Karpas-422 (cell line): ENCODE measurements around the gene MYBPHL. TPM values are rescaled to one million over a fixed set of nuclear protein-coding genes. Genes with fewer than 3 reads are reported as not detected.

Experiments
- DNase-seq: peaks from one replicate; pipeline ENCODE4 v3.0.0-alpha.2; 2015
- H2AFZ ChIP-seq: fragments of 200-600 bp; sonication (generic); 2 replicates; pipeline ENCODE4 v1.6.1; 2014; ENCODE audit warnings: antibody characterized with exemption, low read length, mixed read lengths
- H3K27ac ChIP-seq: fragments of 200-600 bp; sonication (generic); 2 replicates; pipeline ENCODE4 v1.5.1; 2014; ENCODE audit warnings: mild to moderate bottlenecking, low read length, moderate library complexity
- H3K27me3 ChIP-seq: fragments of 200-600 bp; sonication (generic); 2 replicates; pipeline ENCODE4 v1.6.1; 2014; ENCODE audit warnings: low read length, mixed read lengths
- H3K36me3 ChIP-seq: fragments of 200-600 bp; sonication (generic); 2 replicates; pipeline ENCODE4 v1.6.1; 2014; ENCODE audit warnings: low read length, mixed read lengths; ENCODE audit not compliant: insufficient read depth
- H3K4me1 ChIP-seq: fragments of 200-600 bp; sonication (generic); 2 replicates; pipeline ENCODE4 v1.6.1; 2014; ENCODE audit warnings: mild to moderate bottlenecking, low read length, mixed read lengths
- H3K4me2 ChIP-seq: fragments of 200-600 bp; sonication (generic); 2 replicates; pipeline ENCODE4 v1.6.1; 2014; ENCODE audit warnings: low read length, low read depth, mild to moderate bottlenecking; ENCODE audit not compliant: poor library complexity, severe bottlenecking
- H3K4me3 ChIP-seq: fragments of 200-600 bp; sonication (generic); 2 replicates; pipeline ENCODE4 v1.5.1; 2014; ENCODE audit warnings: mild to moderate bottlenecking, antibody characterized with exemption, low read length, mixed read lengths
- H3K79me2 ChIP-seq: fragments of 200-600 bp; sonication (generic); 2 replicates; pipeline ENCODE4 v1.6.1; 2014; ENCODE audit warnings: mild to moderate bottlenecking, low read length, mixed read lengths
- H3K9ac ChIP-seq: fragments of 200-600 bp; sonication (generic); 2 replicates; pipeline ENCODE4 v1.6.0; 2014; ENCODE audit warnings: low read length
- H3K9me2 ChIP-seq: fragments of 200-600 bp; sonication (generic), shearing (Covaris generic); replicated peaks from 2 replicates; pipeline ENCODE4 v1.6.0; 2014; ENCODE audit warnings: mild to moderate bottlenecking, low read length, moderate library complexity; ENCODE audit not compliant: insufficient read depth
- H3K9me3 ChIP-seq: fragments of 300-700, 200-600 bp; sonication (generic); 2 replicates; pipeline ENCODE4 v1.6.1; 2014; ENCODE audit warnings: low read length, mixed read lengths
- H4K20me1 ChIP-seq: fragments of 200-600 bp; sonication (generic); 2 replicates; pipeline ENCODE4 v1.6.1; 2014; ENCODE audit warnings: mild to moderate bottlenecking, antibody characterized with exemption, low read length, low read depth; ENCODE audit not compliant: insufficient read depth
- total RNA-seq: library from RNA; depleted of rRNA; stranded (reverse); fragments of >200 nt; shearing (Covaris generic); gene quantifications from 2 replicates; pipeline ENCODE4 v1.2.3, GENCODE V29; 2014; ENCODE audit warnings: low replicate concordance

The MYBPHL gene
- total RNA-seq, 1 experiment from 2014 or later, result 4.3 TPM

GRCh38 chr1:109261006-109261405 is 45.8 kb downstream of the MYBPHL start:
- Histone ChIP-seq H3K4me3 (no peak overlapping the region), H3K9me3 (no peaks in the 10 kb centered on the region), H3K27ac (no peak overlapping the region), H3K27me3 (no peaks in the 10 kb centered on the region), H2AFZ (no peak overlapping the region), H3K79me2 (no peaks in the 10 kb centered on the region), H3K36me3 (no peaks in the 10 kb centered on the region), H3K4me2 (no peak overlapping the region), H3K4me1 (no peaks in the 10 kb centered on the region), H3K9me2 (no peaks in the 10 kb centered on the region), H3K9ac (no peak overlapping the region), H4K20me1 (no peaks in the 10 kb centered on the region; the same call in 1 of the 2 replicates)
- DNase-seq, result no peak

- Histone ChIP-seq H3K27ac (no peak overlapping the region), H3K4me2 (no peak overlapping the region), H3K9me2 (no peaks in the 10 kb centered on the region), H3K79me2 (no peaks in the 10 kb centered on the region), H3K27me3 (no peaks in the 10 kb centered on the region), H3K9ac (no peak overlapping the region), H3K36me3 (no peaks in the 10 kb centered on the region), H3K4me1 (no peaks in the 10 kb centered on the region), H2AFZ (no peak overlapping the region), H3K4me3 (no peak overlapping the region), H4K20me1 (no peaks in the 10 kb centered on the region; the same call in 1 of the 2 replicates), H3K9me3 (no peaks in the 10 kb centered on the region)
- DNase-seq, result no peak
These were observed 46.9 kb downstream of the MYBPHL start for GRCh38 chr1:109259674-109260557.

GRCh38 chr1:109258481-109259466 is 48.0 kb downstream of the MYBPHL start:
- Histone ChIP-seq H3K9me2 (no peaks in the 10 kb centered on the region), H3K79me2 (no peaks in the 10 kb centered on the region), H2AFZ (no peak overlapping the region), H3K4me1 (peaks cover 5% of the 10 kb centered on the region), H3K36me3 (no peaks in the 10 kb centered on the region), H3K27ac (no peak overlapping the region), H4K20me1 (no peaks in the 10 kb centered on the region; the same call in 1 of the 2 replicates), H3K4me2 (no peak overlapping the region), H3K27me3 (no peaks in the 10 kb centered on the region), H3K9ac (no peak overlapping the region), H3K9me3 (no peaks in the 10 kb centered on the region), H3K4me3 (no peak overlapping the region)
- DNase-seq, result no peak

GRCh38 chr1:109257682-109258421 is 49.0 kb downstream of the MYBPHL start:
- Histone ChIP-seq H3K27me3 (no peaks in the 10 kb centered on the region), H3K4me2 (no peak overlapping the region), H3K79me2 (no peaks in the 10 kb centered on the region), H3K4me3 (no peak overlapping the region), H3K36me3 (no peaks in the 10 kb centered on the region), H3K9me2 (no peaks in the 10 kb centered on the region), H3K4me1 (peaks cover 12% of the 10 kb centered on the region), H4K20me1 (no peaks in the 10 kb centered on the region), H3K9ac (no peak overlapping the region), H2AFZ (no peak overlapping the region), H3K9me3 (no peaks in the 10 kb centered on the region), H3K27ac (no peak overlapping the region)
- DNase-seq, result no peak

- H3K4me2 ChIP-seq, result no peak overlapping the region
- H3K4me1 ChIP-seq, result peaks cover 12% of the 10 kb centered on the region
- no peaks in the 10 kb centered on the region for H3K27me3 ChIP-seq
- no peak overlapping the region for H3K9ac ChIP-seq
- H3K9me3 ChIP-seq, result no peaks in the 10 kb centered on the region
- H3K36me3 ChIP-seq, result no peaks in the 10 kb centered on the region
- no peaks in the 10 kb centered on the region for H3K79me2 ChIP-seq
- H3K27ac ChIP-seq, result no peak overlapping the region
- H2AFZ ChIP-seq, result no peak overlapping the region
- no peak for DNase-seq
- no peak overlapping the region for H3K4me3 ChIP-seq
- no peaks in the 10 kb centered on the region for H3K9me2 ChIP-seq
- no peaks in the 10 kb centered on the region for H4K20me1 ChIP-seq
These were observed 49.7 kb downstream of the MYBPHL start for GRCh38 chr1:109256971-109257681.

- H3K9ac ChIP-seq, result no peak overlapping the region
- H3K4me1 ChIP-seq, result peaks cover 12% of the 10 kb centered on the region
- H3K36me3 ChIP-seq, result no peaks in the 10 kb centered on the region
These were observed 50.7 kb downstream of the MYBPHL start for GRCh38 chr1:109256085-109256484.

GRCh38 chr1:109255678-109256077 is 51.1 kb downstream of the MYBPHL start:
- Histone ChIP-seq H3K79me2 (no peaks in the 10 kb centered on the region), H3K9me2 (no peaks in the 10 kb centered on the region), H3K9me3 (no peaks in the 10 kb centered on the region), H4K20me1 (no peaks in the 10 kb centered on the region), H3K36me3 (no peaks in the 10 kb centered on the region), H3K4me2 (no peak overlapping the region), H3K4me3 (no peak overlapping the region), H3K9ac (no peak overlapping the region), H2AFZ (no peak overlapping the region), H3K27ac (no peak overlapping the region), H3K27me3 (no peaks in the 10 kb centered on the region), H3K4me1 (peaks cover 12% of the 10 kb centered on the region)
- DNase-seq, result no peak

More at GRCh38 chr1:109256085-109256484, 50.7 kb downstream of the MYBPHL start:
- Histone ChIP-seq H3K9me2 (no peaks in the 10 kb centered on the region), H3K27me3 (no peaks in the 10 kb centered on the region), H2AFZ (no peak overlapping the region), H3K27ac (no peak overlapping the region), H3K4me2 (no peak overlapping the region), H4K20me1 (no peaks in the 10 kb centered on the region), H3K9me3 (no peaks in the 10 kb centered on the region), H3K79me2 (no peaks in the 10 kb centered on the region), H3K4me3 (no peak overlapping the region)
- no peak for DNase-seq
